Ovary (tissue), 9 donors: ENCODE measurements around the gene DDN. TPM values are rescaled to one million over a fixed set of nuclear protein-coding genes. Genes with fewer than 3 reads are reported as not detected.

Source experiments
- DNase-seq, 5 donors: peaks; one replicate each; pipeline ENCODE4 v3.0.0-alpha.2; 2019 to 2020
- H3K27ac ChIP-seq, 2 donors: fragments of 200-600 bp; one replicate each; pipeline versions ENCODE4 v1.5.1 to v1.8.0; 2019 to 2022
- H3K27me3 ChIP-seq: fragments of 200-600 bp; one replicate; pipeline ENCODE4 v1.8.0; 2022
- H3K36me3 ChIP-seq: fragments of 200-600 bp; sonication (generic); one replicate; pipeline ENCODE4 v1.5.1; 2019
- H3K4me1 ChIP-seq: one replicate; pipeline ENCODE4 v1.8.1; 2013; ENCODE audit warnings: mild to moderate bottlenecking, moderate library complexity; ENCODE audit not compliant: insufficient read depth
- H3K4me3 ChIP-seq: fragments of 200-600 bp; sonication (generic); one replicate; pipeline ENCODE4 v1.5.1; 2017
- H3K9me3 ChIP-seq, 2 donors: fragments of 200-600 bp in 1 of 2; sonication (generic) in 1 of 2; one replicate each; pipeline versions ENCODE4 v1.5.1 to v1.8.1; 2013 to 2019; ENCODE audit warnings: mild to moderate bottlenecking in 1 of 2, moderate library complexity in 1 of 2
- EP300 ChIP-seq: sonication (generic); formaldehyde crosslinking; IDR thresholded peaks from one replicate; pipeline ENCODE4 v1.6.1; 2017; ENCODE audit warnings: antibody characterized with exemption
- POLR2A ChIP-seq: fragments of 450-650 bp; IDR thresholded peaks from one replicate; pipeline ENCODE4 v1.6.1; 2017; ENCODE audit warnings: antibody characterized with exemption, mild to moderate bottlenecking, moderate library complexity
- WGBS, 3 donors: extraction: QIAGEN DNeasy Blood & Tissue Kit in 1 of 3; methylation state at CpG; one replicate each; pipeline versions ENCODE4 v1.1.5 to v1.1.7; 2013 to 2017; 5-methylcytosine and 5-hydroxymethylcytosine counted together
- intact Hi-C, 4 donors: fragments of 100-400 bp; cut with DNase I; formaldehyde crosslinking; loops; one replicate each; pipeline versions ENCODE4 v1.11.0 to v1.15.1; 2022 to 2023
- polyA plus RNA-seq, 2 donors: library from polyadenylated mRNA; stranded (reverse); fragments of 200-250 nt in 1 of 2; fragments of 350-450 nt in 1 of 2; fragmentation: Illumina TruSeq in 1 of 2; extraction: RNeasy Lipid Tissue Mini Kit (QIAGEN cat#74804) in 1 of 2; gene quantifications; one replicate each; pipeline ENCODE4 v1.2.3, GENCODE V29; 2013 to 2014
- small RNA-seq: library from RNA; depleted of rRNA; stranded (forward); fragments of <200 nt; gene quantifications from one replicate; pipeline ENCODE3, GENCODE V24; 2016
- total RNA-seq, 7 donors: library from RNA; depleted of rRNA in 2 of 7; stranded (reverse); fragments of >200 nt in 2 of 7; fragmentation: NEBNext Ultra II Directional in 3 of 7; extraction: Animal tissue kit (Norgen Biotek cat#: 25700) in 3 of 7; gene quantifications; one replicate each; pipeline versions ENCODE4 v1.1.0 to v1.2.4, GENCODE V29; 2016 to 2023
- TF ChIP-seq, protein P1 (sequence below), 3 donors: fragments of 450-650 bp in 2 of 3; fragments of 200-600 bp in 1 of 3; IDR thresholded peaks; one replicate each; pipeline versions ENCODE4 v1.5.1 to v1.8.0; 2016 to 2022; ENCODE audit warnings: antibody characterized with exemption in 3 of 3, mild to moderate bottlenecking in 1 of 3
- donor health status: DM: no; HTN: no; CAD: no; lungs with moderate emphysema.
- donor health status: DM: no; HTN: no; CAD: no.
- donor health status: Bipolar disorder and iron deficiency.
- donor health status: DM: yes; HTN: yes; CAD: no.
- donor health status: DM: no; HTN: no; CAD: no.
- donor health status: DM: yes; HTN: yes; CAD: no.

Gene DDN
- total and polyA plus RNA-seq, 9 donors, result 0.04 to 0.28 (median 0.05) TPM; not detected in 6

DNA sequence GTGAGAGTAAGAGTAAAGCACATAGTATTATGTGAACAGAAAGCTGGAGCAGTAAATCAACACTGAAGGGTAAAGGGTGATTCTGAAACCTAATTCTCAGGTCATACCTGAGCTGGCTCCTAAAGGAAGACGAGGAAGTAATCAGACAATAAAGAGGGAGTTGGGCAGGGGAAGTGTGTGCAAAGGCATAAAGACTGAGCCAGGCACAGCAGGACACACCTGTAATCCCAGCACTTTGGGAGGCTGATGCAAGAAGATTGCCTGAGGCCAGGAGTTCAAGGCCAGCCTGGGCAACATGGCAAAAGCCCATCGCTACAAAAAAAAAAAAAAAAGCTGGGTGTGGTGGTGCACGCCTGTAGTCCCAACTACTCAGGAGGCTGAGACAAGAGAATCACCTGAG, 51.4 kb downstream of the DDN start:
- DNase-seq, result no peak
- Histone ChIP-seq H3K27me3 (no peaks in the 10 kb centered on the region), H3K4me3 (no peak overlapping the region), H3K36me3 (no peaks in the 10 kb centered on the region), H3K4me1 (no peaks in the 10 kb centered on the region), H3K9me3 (no peaks in the 10 kb centered on the region), H3K27ac (no peak overlapping the region)
- TF ChIP-seq POLR2A, result no peak
- intact Hi-C loops, result no loop called here
- WGBS, 3 donors, result 89 to 92% (median 89%) methylated on average over 3 of the region's 3 CpGs

DNA sequence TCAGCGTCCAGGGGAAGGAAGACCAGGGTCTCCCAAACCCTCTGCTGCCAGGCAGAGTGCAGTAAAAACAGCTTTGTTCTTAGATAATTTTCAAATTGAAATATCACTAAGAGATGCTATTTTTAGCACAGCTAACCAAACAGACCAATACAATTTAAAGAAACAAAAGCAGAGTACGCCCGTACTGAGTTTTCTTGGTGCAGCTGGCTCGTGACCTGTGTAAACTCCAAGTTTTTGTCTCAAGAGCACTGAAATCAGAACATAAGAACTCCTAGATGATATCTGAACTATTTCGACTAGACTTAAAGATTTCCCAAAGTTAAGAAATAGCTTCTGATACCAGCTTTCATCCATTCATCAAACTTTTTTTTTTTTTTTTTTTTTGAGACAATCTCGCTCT, 52.2 kb downstream of the DDN start:
- intact Hi-C loops, result no loop called here
- Histone ChIP-seq H3K4me1 (no peaks in the 10 kb centered on the region), H3K4me3 (no peak overlapping the region), H3K9me3 (no peaks in the 10 kb centered on the region), H3K27me3 (no peaks in the 10 kb centered on the region), H3K27ac (no peak overlapping the region), H3K36me3 (no peaks in the 10 kb centered on the region)
- no peak for DNase-seq
- TF ChIP-seq, protein P1, sequence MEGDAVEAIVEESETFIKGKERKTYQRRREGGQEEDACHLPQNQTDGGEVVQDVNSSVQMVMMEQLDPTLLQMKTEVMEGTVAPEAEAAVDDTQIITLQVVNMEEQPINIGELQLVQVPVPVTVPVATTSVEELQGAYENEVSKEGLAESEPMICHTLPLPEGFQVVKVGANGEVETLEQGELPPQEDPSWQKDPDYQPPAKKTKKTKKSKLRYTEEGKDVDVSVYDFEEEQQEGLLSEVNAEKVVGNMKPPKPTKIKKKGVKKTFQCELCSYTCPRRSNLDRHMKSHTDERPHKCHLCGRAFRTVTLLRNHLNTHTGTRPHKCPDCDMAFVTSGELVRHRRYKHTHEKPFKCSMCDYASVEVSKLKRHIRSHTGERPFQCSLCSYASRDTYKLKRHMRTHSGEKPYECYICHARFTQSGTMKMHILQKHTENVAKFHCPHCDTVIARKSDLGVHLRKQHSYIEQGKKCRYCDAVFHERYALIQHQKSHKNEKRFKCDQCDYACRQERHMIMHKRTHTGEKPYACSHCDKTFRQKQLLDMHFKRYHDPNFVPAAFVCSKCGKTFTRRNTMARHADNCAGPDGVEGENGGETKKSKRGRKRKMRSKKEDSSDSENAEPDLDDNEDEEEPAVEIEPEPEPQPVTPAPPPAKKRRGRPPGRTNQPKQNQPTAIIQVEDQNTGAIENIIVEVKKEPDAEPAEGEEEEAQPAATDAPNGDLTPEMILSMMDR (IDR thresholded peaks at IDR 0.05), result no peak
- TF ChIP-seq POLR2A, result no peak
- TF ChIP-seq EP300, result no peak
- WGBS, 3 donors, result 51 to 69% (median 68%) methylated on average over 6 of the region's 6 CpGs

DNA sequence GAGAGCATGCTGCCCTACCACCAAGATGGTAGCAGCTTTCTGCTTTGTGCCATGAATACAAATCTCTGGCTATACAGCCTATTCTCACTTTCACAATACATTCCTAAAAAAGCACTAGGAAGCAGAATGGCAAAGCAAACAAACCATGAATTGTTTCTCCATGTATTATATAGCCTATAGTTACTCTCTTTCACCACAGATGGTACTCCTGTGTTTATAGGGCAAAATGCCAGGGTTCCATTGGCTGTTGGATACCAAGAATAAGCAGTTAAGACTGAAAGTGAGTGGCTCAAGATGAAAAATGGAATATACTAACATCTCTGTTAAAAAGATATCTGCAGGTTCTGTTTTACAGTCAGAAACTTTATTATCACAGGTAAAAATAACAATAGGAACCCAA, 53.0 kb downstream of the DDN start:
- no peak overlapping the region for H3K4me3 ChIP-seq
- no peak for TF ChIP-seq POLR2A
- no peak for TF ChIP-seq EP300
- TF ChIP-seq, protein P1 (IDR thresholded peaks at IDR 0.05), result no peak
- no peaks in the 10 kb centered on the region for H3K27me3 ChIP-seq
- no peak for DNase-seq
- no peak overlapping the region for H3K27ac ChIP-seq
- intact Hi-C loops, result no loop called here
- H3K4me1 ChIP-seq, result no peaks in the 10 kb centered on the region
- no peaks in the 10 kb centered on the region for H3K36me3 ChIP-seq
- no peaks in the 10 kb centered on the region for H3K9me3 ChIP-seq

Small RNA genes within 50 kb of the gene (small RNA-seq; reads per million reads assigned to genes)
- gene RNU6-940P, result not detected

Other genes starting within 250 kb of the DDN start
- gene ADCY6, start 210.3 kb downstream of the DDN start, total RNA-seq, result 10 to 100 TPM; 14.8 to 83.3 (median 51.9) TPM
- 10 to 100 TPM; 25.4 to 28.1 TPM for gene ADCY6, start 210.3 kb downstream of the DDN start, polyA plus RNA-seq
- gene CACNB3, start 180.9 kb downstream of the DDN start, total RNA-seq, result 100 to 1,000 TPM in 3 of 7 donors, 10 to 100 TPM in 4; 24.1 to 162 (median 92.3) TPM
- 10 to 100 TPM; 29.5 to 50.5 TPM for gene CACNB3, start 180.9 kb downstream of the DDN start, polyA plus RNA-seq
- gene DDX23, start 147.2 kb downstream of the DDN start, total RNA-seq, result 10 to 100 TPM; 48.0 to 82.2 (median 70.5) TPM
- 100 to 1,000 TPM in 1 of 2 donors, 10 to 100 TPM in 1; 60.0 to 108 TPM for gene DDX23, start 147.2 kb downstream of the DDN start, polyA plus RNA-seq
- gene RND1, start 133.5 kb downstream of the DDN start, total RNA-seq, result 1 to 10 TPM in 1 of 7 donors, under 1 TPM in 6; 0.23 to 3.8 (median 0.38) TPM
- gene RND1, start 133.5 kb downstream of the DDN start, polyA plus RNA-seq, result 1 to 10 TPM; 1.2 to 2.1 TPM
- gene FKBP11, start 73.9 kb downstream of the DDN start, total RNA-seq, result 10 to 100 TPM in 6 of 7 donors, 1 to 10 TPM in 1; 6.6 to 25.1 (median 14.7) TPM
- 10 to 100 TPM; 15.8 to 40.9 TPM for gene FKBP11, start 73.9 kb downstream of the DDN start, polyA plus RNA-seq
- 100 to 1,000 TPM in 4 of 7 donors, 10 to 100 TPM in 3; 25.5 to 123 (median 100) TPM for gene ARF3, start 41.9 kb downstream of the DDN start, total RNA-seq
- 100 to 1,000 TPM in 1 of 2 donors, 10 to 100 TPM in 1; 59.0 to 243 TPM for gene ARF3, start 41.9 kb downstream of the DDN start, polyA plus RNA-seq
- gene WNT10B, start 27.6 kb downstream of the DDN start, total RNA-seq, result under 1 TPM in 1 of 7 donors, not detected in 6; 0.24 TPM
- under 1 TPM; 0.19 to 0.97 TPM for gene WNT10B, start 27.6 kb downstream of the DDN start, polyA plus RNA-seq
- gene WNT1, start 21.1 kb downstream of the DDN start, total RNA-seq, result not detected
- not detected for gene WNT1, start 21.1 kb downstream of the DDN start, polyA plus RNA-seq
- gene PRKAG1, start 19.4 kb upstream of the DDN start, total RNA-seq, result 10 to 100 TPM; 25.6 to 58.2 (median 35.8) TPM
- gene PRKAG1, start 19.4 kb upstream of the DDN start, polyA plus RNA-seq, result 10 to 100 TPM; 38.3 to 98.5 TPM
- gene KMT2D, start 61.4 kb upstream of the DDN start, total RNA-seq, result 10 to 100 TPM; 28.3 to 97.0 (median 79.1) TPM
- 10 to 100 TPM; 35.5 to 51.8 TPM for gene KMT2D, start 61.4 kb upstream of the DDN start, polyA plus RNA-seq
- gene RHEBL1, start 70.6 kb upstream of the DDN start, total RNA-seq, result under 1 TPM in 5 of 7 donors, not detected in 2; 0.18 to 0.60 (median 0.34) TPM
- 1 to 10 TPM in 1 of 2 donors, under 1 TPM in 1; 1.00 to 1.2 TPM for gene RHEBL1, start 70.6 kb upstream of the DDN start, polyA plus RNA-seq
- gene DHH, start 95.4 kb upstream of the DDN start, total RNA-seq, result 1 to 10 TPM in 1 of 7 donors, under 1 TPM in 6; 0.20 to 1.1 (median 0.45) TPM
- gene DHH, start 95.4 kb upstream of the DDN start, polyA plus RNA-seq, result 1 to 10 TPM; 1.0 to 1.4 TPM
- 10 to 100 TPM; 66.3 to 95.8 (median 69.5) TPM for gene LMBR1L, start 111.5 kb upstream of the DDN start, total RNA-seq
- 10 to 100 TPM; 63.8 to 65.7 TPM for gene LMBR1L, start 111.5 kb upstream of the DDN start, polyA plus RNA-seq
- gene TUBA1B, start 132.0 kb upstream of the DDN start, total RNA-seq, result 100 to 1,000 TPM; 326 to 647 (median 340) TPM
- gene TUBA1B, start 132.0 kb upstream of the DDN start, polyA plus RNA-seq, result 100 to 1,000 TPM; 281 to 705 TPM
- gene TUBA1A, start 189.7 kb upstream of the DDN start, total RNA-seq, result 100 to 1,000 TPM; 140 to 247 (median 184) TPM
- 100 to 1,000 TPM; 214 to 535 TPM for gene TUBA1A, start 189.7 kb upstream of the DDN start, polyA plus RNA-seq